Trophoblast cell (in vitro differentiated cells and primary cell): ENCODE measurements around the gene PTCD3.

ENCODE experiments used
- DNase-seq, 2 donors: peaks; one replicate each; pipeline ENCODE4 v3.0.0-alpha.2; 2016
- H2AFZ ChIP-seq: 2 replicates; pipeline ENCODE4 v1.6.1; 2013; ENCODE audit warnings: low read length, moderate library complexity, mild to moderate bottlenecking; ENCODE audit not compliant: insufficient read depth, poor library complexity
- H2AK5ac ChIP-seq: 2 replicates; pipeline ENCODE4 v1.6.1; 2013; ENCODE audit warnings: mild to moderate bottlenecking, low read length
- H2BK120ac ChIP-seq: 2 replicates; pipeline ENCODE4 v1.6.1; 2013; ENCODE audit warnings: low read length, mild to moderate bottlenecking, moderate library complexity; ENCODE audit not compliant: insufficient read depth, poor library complexity
- H2BK12ac ChIP-seq: 2 replicates; pipeline ENCODE4 v1.6.1; 2013; ENCODE audit warnings: mild to moderate bottlenecking, low read length, moderate library complexity
- H2BK5ac ChIP-seq: 2 replicates; pipeline ENCODE4 v1.6.1; 2013; ENCODE audit warnings: low read length, low read depth, moderate library complexity, mild to moderate bottlenecking; ENCODE audit not compliant: poor library complexity
- H3K14ac ChIP-seq: 2 replicates; pipeline ENCODE4 v1.6.1; 2013; ENCODE audit warnings: mild to moderate bottlenecking, low read length
- H3K18ac ChIP-seq: 2 replicates; pipeline ENCODE4 v1.6.1; 2013; ENCODE audit warnings: mild to moderate bottlenecking, low read length
- H3K23ac ChIP-seq: 2 replicates; pipeline ENCODE4 v1.6.1; 2013; ENCODE audit warnings: low read length
- H3K27ac ChIP-seq: 2 replicates; pipeline ENCODE4 v1.5.1; 2013; ENCODE audit warnings: low read depth, mild to moderate bottlenecking, inconsistent platforms, low read length, moderate library complexity
- H3K27me3 ChIP-seq: 2 replicates; pipeline ENCODE4 v1.6.1; 2013; ENCODE audit warnings: inconsistent platforms, mild to moderate bottlenecking, low read length, moderate library complexity; ENCODE audit not compliant: insufficient read depth
- H3K36me3 ChIP-seq, 2 experiments: 1 replicate in 1 of 2; 2 replicates in 1 of 2; pipeline ENCODE4 v1.6.1; 2013; ENCODE audit warnings: low read length in 2 of 2, mild to moderate bottlenecking in 2 of 2, moderate library complexity in 1 of 2; ENCODE audit not compliant: insufficient read depth in 2 of 2, control insufficient read depth in 1 of 2
- H3K4ac ChIP-seq: 2 replicates; pipeline ENCODE4 v1.6.1; 2013; ENCODE audit warnings: low read depth, mild to moderate bottlenecking, low read length, moderate library complexity
- H3K4me1 ChIP-seq, 2 experiments: 1 replicate in 1 of 2; 2 replicates in 1 of 2; pipeline ENCODE4 v1.6.1; 2013; ENCODE audit warnings: low read length in 2 of 2, mild to moderate bottlenecking in 2 of 2, moderate library complexity in 1 of 2; ENCODE audit not compliant: insufficient read depth in 2 of 2, control insufficient read depth in 1 of 2
- H3K4me2 ChIP-seq: 2 replicates; pipeline ENCODE4 v1.6.1; 2013; ENCODE audit warnings: inconsistent platforms, mild to moderate bottlenecking, low read length, moderate library complexity
- H3K4me3 ChIP-seq: 2 replicates; pipeline ENCODE4 v1.5.1; 2013; ENCODE audit warnings: mild to moderate bottlenecking, low read depth, low read length, inconsistent platforms
- H3K79me1 ChIP-seq: one replicate; pipeline ENCODE4 v1.6.1; 2013; ENCODE audit warnings: low read length
- H3K79me2 ChIP-seq: 2 replicates; pipeline ENCODE4 v1.6.1; 2013; ENCODE audit warnings: low read length, mild to moderate bottlenecking; ENCODE audit not compliant: control insufficient read depth, insufficient read depth, poor library complexity
- H3K9ac ChIP-seq: 2 replicates; pipeline ENCODE4 v1.6.1; 2013; ENCODE audit warnings: mild to moderate bottlenecking, low read length
- H3K9me3 ChIP-seq: 2 replicates; pipeline ENCODE4 v1.6.1; 2013; ENCODE audit warnings: low read depth, mild to moderate bottlenecking, control low read depth, inconsistent platforms, low read length; ENCODE audit not compliant: insufficient read depth
- H4K12ac ChIP-seq: 2 replicates; pipeline ENCODE4 v1.6.1; 2013; ENCODE audit warnings: low read depth, mild to moderate bottlenecking, low read length, moderate library complexity
- H4K8ac ChIP-seq: 2 replicates; pipeline ENCODE4 v1.6.1; 2013; ENCODE audit warnings: low read depth, mild to moderate bottlenecking, low read length, moderate library complexity
- H4K91ac ChIP-seq: one replicate; pipeline ENCODE4 v1.6.1; 2013; ENCODE audit warnings: low read depth, mild to moderate bottlenecking, low read length, moderate library complexity
- WGBS: extraction: QIAGEN DNeasy Blood & Tissue Kit; methylation state at CpG from one replicate; pipeline ENCODE4 v1.1.7; 2013; ENCODE audit warnings: missing lambda C conversion rate; ENCODE audit not compliant: insufficient read length, insufficient coverage; ENCODE audit errors: extremely low coverage; 5-methylcytosine and 5-hydroxymethylcytosine counted together

PTCD3 gene

DNA sequence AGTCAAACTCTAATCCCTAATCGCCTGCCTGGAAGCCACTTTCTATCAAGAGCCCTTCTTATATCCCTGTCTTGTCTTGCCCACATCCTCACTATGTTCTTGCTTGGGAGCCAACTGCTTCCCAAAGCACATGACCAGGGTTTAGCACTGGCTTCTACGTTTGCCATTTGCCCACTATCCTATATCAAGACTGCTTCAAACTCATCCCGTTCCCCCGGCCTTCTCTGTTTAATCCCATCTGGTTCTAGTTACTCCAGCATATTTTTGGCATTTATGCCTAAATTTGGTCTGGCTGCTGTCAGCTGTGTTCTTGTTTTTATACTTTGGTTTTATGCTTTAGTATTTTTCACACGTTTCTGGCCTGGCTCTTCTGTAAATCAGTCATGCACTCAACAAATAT lies 40.5 kb upstream of the PTCD3 start:
- no peak overlapping the region for H2AFZ ChIP-seq
- H3K79me1 ChIP-seq = peaks cover 6% of the 10 kb centered on the region
- no peaks in the 10 kb centered on the region for H3K9me3 ChIP-seq
- no peak overlapping the region for H2BK120ac ChIP-seq
- no peaks in the 10 kb centered on the region for H3K79me2 ChIP-seq
- H3K4me3 ChIP-seq = no peak overlapping the region
- peaks cover 18 to 31% of the 10 kb centered on the region in 2 experiments for H3K36me3 ChIP-seq
- no peak overlapping the region for H2BK5ac ChIP-seq
- no peak overlapping the region for H3K18ac ChIP-seq
- H3K14ac ChIP-seq = no peak overlapping the region
- H3K27ac ChIP-seq = no peak overlapping the region
- H3K9ac ChIP-seq = no peak overlapping the region
- H3K4me1 ChIP-seq = peaks cover 3 to 12% of the 10 kb centered on the region in 2 experiments
- no peak overlapping the region for H4K91ac ChIP-seq
- H3K23ac ChIP-seq = no peak overlapping the region
- H3K4ac ChIP-seq = no peak overlapping the region
- no peak overlapping the region for H3K4me2 ChIP-seq
- no peak overlapping the region for H2AK5ac ChIP-seq
- no peak overlapping the region for H2BK12ac ChIP-seq
- no CpG with 5 or more reads among the region's 5 CpGs for WGBS
- no peaks in the 10 kb centered on the region for H3K27me3 ChIP-seq
- H4K12ac ChIP-seq = no peak overlapping the region
- no peak for DNase-seq
- no peak overlapping the region for H4K8ac ChIP-seq

GRCh38 chr2:86066007-86066578 lies 39.9 kb upstream of the PTCD3 start:
- H3K18ac ChIP-seq = no peak overlapping the region
- peaks cover 6% of the 10 kb centered on the region for H3K79me1 ChIP-seq
- H3K36me3 ChIP-seq = peaks cover 18 to 32% of the 10 kb centered on the region in 2 experiments
- H2AFZ ChIP-seq = no peak overlapping the region
- no peaks in the 10 kb centered on the region for H3K79me2 ChIP-seq
- H3K4ac ChIP-seq = no peak overlapping the region
- no peak overlapping the region for H2BK5ac ChIP-seq
- H3K4me2 ChIP-seq = no peak overlapping the region
- no peak overlapping the region for H3K4me3 ChIP-seq
- H2BK12ac ChIP-seq = peak overlapping the region; percentile 30
- no peak overlapping the region for H4K91ac ChIP-seq
- H3K23ac ChIP-seq = no peak overlapping the region
- no peak overlapping the region for H4K8ac ChIP-seq
- H3K9me3 ChIP-seq = no peaks in the 10 kb centered on the region
- WGBS = no CpG with 5 or more reads among the region's 7 CpGs
- no peaks in the 10 kb centered on the region for H3K27me3 ChIP-seq
- H3K9ac ChIP-seq = no peak overlapping the region
- no peak overlapping the region for H4K12ac ChIP-seq
- H2AK5ac ChIP-seq = no peak overlapping the region
- no peak overlapping the region for H3K14ac ChIP-seq
- no peak overlapping the region for H2BK120ac ChIP-seq
- H3K27ac ChIP-seq = no peak overlapping the region
- peaks cover 3 to 12% of the 10 kb centered on the region in 2 experiments for H3K4me1 ChIP-seq
- DNase-seq = no peak

DNA sequence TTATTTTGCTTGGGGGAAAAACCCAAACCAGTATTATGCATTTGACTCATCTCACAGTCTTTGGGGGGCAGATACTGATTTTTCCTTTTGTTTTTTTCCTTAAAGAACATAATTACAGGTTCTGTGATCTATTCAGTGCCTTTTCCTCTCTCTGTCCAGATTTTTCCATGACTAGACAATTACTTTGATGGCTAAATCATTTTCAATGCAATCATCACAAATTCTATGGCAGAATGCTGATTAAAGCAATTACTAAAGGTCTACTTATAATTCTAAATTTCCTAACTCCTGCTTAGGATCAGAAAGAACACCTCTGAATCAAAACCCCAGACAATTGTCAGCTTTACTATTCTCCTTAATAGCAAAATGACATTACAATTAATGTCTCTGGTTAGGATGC lies 39.1 kb upstream of the PTCD3 start:
- Histone ChIP-seq H2AK5ac (no peak overlapping the region), H3K9ac (no peak overlapping the region), H3K18ac (no peak overlapping the region), H2BK5ac (no peak overlapping the region), H3K79me1 (peaks cover 4% of the 10 kb centered on the region), H3K4ac (no peak overlapping the region), H3K36me3 (peaks cover 18 to 34% of the 10 kb centered on the region in 2 experiments), H3K9me3 (no peaks in the 10 kb centered on the region), H2BK120ac (no peak overlapping the region), H3K27me3 (no peaks in the 10 kb centered on the region), H3K79me2 (no peaks in the 10 kb centered on the region), H3K27ac (no peak overlapping the region), H2AFZ (no peak overlapping the region), H3K4me1 (peaks cover 3 to 10% of the 10 kb centered on the region in 2 experiments), H2BK12ac (no peak overlapping the region), H4K12ac (no peak overlapping the region), H3K14ac (no peak overlapping the region), H4K91ac (no peak overlapping the region), H3K4me3 (no peak overlapping the region), H3K23ac (no peak overlapping the region), H3K4me2 (no peak overlapping the region), H4K8ac (no peak overlapping the region)
- no peak for DNase-seq

DNA sequence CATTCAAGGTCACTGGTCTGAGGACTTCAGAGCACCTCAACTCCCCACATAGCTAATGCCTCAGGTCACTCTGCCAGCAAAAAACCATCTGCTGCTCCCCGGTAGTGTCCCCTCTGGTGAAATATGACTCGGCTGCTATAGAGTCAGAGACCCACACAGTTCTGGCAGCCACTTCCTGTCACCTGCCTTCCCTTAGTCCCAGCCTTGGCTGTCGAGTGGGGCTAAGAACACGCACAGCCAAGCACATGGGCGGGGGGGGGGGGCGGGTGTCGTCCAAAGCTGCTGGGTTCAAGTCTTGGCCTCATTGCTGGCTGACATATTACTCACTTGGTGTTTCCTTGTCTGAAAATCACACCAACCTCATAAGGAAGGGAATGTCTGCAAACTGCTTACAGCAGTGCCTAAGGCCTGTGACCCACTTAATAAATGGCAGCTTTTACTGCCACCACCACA lies 37.9 kb upstream of the PTCD3 start:
- peaks cover 11% of the 10 kb centered on the region for H3K79me1 ChIP-seq
- H3K18ac ChIP-seq = no peak overlapping the region
- peaks cover 3 to 12% of the 10 kb centered on the region in 2 experiments for H3K4me1 ChIP-seq
- H3K27ac ChIP-seq = no peak overlapping the region
- no peak overlapping the region for H2BK5ac ChIP-seq
- no peak overlapping the region for H4K91ac ChIP-seq
- H3K4me2 ChIP-seq = no peak overlapping the region
- H3K14ac ChIP-seq = no peak overlapping the region
- no peak overlapping the region for H3K9ac ChIP-seq
- no peak overlapping the region for H3K4me3 ChIP-seq
- no peak overlapping the region for H4K12ac ChIP-seq
- no peak overlapping the region for H3K23ac ChIP-seq
- H4K8ac ChIP-seq = no peak overlapping the region
- H3K27me3 ChIP-seq = no peaks in the 10 kb centered on the region
- H2BK120ac ChIP-seq = no peak overlapping the region
- no peak for DNase-seq
- no peaks in the 10 kb centered on the region for H3K79me2 ChIP-seq
- no CpG with 5 or more reads among the region's 7 CpGs for WGBS
- H2AK5ac ChIP-seq = no peak overlapping the region
- no peaks in the 10 kb centered on the region for H3K9me3 ChIP-seq
- H3K36me3 ChIP-seq = peaks cover 28 to 42% of the 10 kb centered on the region in 2 experiments
- no peak overlapping the region for H3K4ac ChIP-seq
- H2AFZ ChIP-seq = no peak overlapping the region
- H2BK12ac ChIP-seq = no peak overlapping the region
